Measurements from ENCODE around the gene PSMB3.

PSMB3 gene

GRCh38 chr17:38733982-38734973 lies 18.3 kb upstream of the PSMB3 start:
- no peak for DNase-seq

- peak; percentile 66 to 70 for DNase-seq
Measured at GRCh38 chr17:38735161-38735997, 17.2 kb upstream of the PSMB3 start.

- no peak for DNase-seq
Measured at GRCh38 chr17:38738007-38738662, 14.4 kb upstream of the PSMB3 start.

GRCh38 chr17:38738686-38739085 lies 13.9 kb upstream of the PSMB3 start:
- no peak for DNase-seq

GRCh38 chr17:38739305-38739704 lies 13.2 kb upstream of the PSMB3 start:
- DNase-seq, result no peak

- DNase-seq, result no peak
Measured at GRCh38 chr17:38740044-38740443, 12.5 kb upstream of the PSMB3 start.

GRCh38 chr17:38740806-38741205 lies 11.7 kb upstream of the PSMB3 start:
- DNase-seq, result no peak

- no peak for DNase-seq
Measured at GRCh38 chr17:38741461-38741860, 11.1 kb upstream of the PSMB3 start.

GRCh38 chr17:38741921-38742410 lies 10.6 kb upstream of the PSMB3 start:
- no peak for DNase-seq

- DNase-seq, result no peak
Measured at GRCh38 chr17:38742411-38743308, 9.9 kb upstream of the PSMB3 start.

- no peak for DNase-seq
Measured at GRCh38 chr17:38743556-38744171, 8.9 kb upstream of the PSMB3 start.

GRCh38 chr17:38745545-38745944 lies 7.0 kb upstream of the PSMB3 start:
- DNase-seq, result no peak

GRCh38 chr17:38746004-38746848 lies 6.3 kb upstream of the PSMB3 start:
- DNase-seq, result no peak

- DNase-seq, result no peak
Measured at GRCh38 chr17:38746849-38747462, 5.6 kb upstream of the PSMB3 start.

GRCh38 chr17:38747463-38748148 lies 4.9 kb upstream of the PSMB3 start:
- no peak for DNase-seq

- no peak for DNase-seq
Measured at GRCh38 chr17:38748149-38748891, 4.2 kb upstream of the PSMB3 start, which contains the start of gene PCGF2. PCGF2 (minus strand) TSS chr17:38748336; CDS start chr17:38740402, 7,934 bp downstream.

GRCh38 chr17:38748892-38749222 lies 3.7 kb upstream of the PSMB3 start:
- DNase-seq, result no peak

GRCh38 chr17:38749223-38750043 lies 3.1 kb upstream of the PSMB3 start:
- DNase-seq, result no peak

All from CD4-positive, alpha-beta T cell treated with Interleukin-4 for 1 hour (primary cell).